SIG-M5 treated with dmso at 0.1 percent for 504 hours (cell line): ENCODE measurements around the gene STH.

ENCODE experiments used
- DNase-seq: peaks from one replicate; lab custom pipeline; 2025; ENCODE audit not compliant: unreplicated experiment; lab: John Stamatoyannopoulos, UW

The STH gene

DNA sequence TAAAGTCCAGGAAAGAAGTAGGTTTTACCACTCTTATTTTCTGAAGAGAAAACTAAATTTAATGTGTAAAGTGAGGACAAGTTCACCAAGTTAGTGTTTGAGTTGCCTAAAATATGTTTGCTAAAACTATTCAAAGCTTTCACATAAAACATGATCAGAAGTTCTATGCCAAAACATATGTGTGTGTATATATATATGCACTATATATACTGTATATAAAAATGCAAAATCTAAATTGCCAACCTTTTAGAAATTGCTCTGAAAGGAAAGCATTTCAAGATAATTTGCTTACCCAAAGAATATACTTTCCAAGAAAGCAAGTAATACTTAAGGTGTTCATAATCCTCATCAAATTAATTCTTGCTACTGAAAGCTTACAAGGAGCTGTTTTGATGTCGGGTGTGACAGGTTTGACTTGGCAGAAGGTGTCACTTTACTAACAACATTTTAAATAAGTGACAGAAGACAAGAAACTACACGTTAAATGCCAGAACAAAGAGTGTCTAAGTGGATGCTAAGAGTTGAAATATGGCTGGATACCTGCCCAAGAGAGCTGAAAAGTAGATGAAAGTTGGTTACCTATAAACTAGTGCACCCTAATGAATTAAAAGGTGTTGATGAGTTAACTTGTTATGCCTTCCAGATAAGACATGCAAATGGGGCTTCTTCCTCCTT lies 32.3 kb upstream of the STH start:
- no peak for DNase-seq

DNA sequence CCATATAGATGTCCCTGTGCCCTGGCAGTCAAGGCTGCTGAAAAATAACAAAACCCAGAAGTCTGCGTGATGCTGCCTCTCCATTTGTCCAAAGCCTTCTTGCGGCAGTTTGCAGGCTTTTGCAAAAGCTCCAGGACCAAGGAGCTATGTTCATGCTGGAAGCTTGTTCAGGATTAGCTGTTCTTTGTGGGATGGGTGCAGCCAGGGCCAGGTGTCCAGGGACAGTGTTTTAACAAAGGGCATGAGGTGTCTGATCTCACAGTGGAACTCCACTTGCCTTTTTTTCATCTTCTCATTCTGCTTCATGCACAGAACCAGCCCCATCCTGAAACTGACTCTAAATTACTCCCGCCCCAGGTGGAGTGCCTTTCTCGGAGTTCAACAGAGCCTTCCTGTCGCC lies 31.7 kb upstream of the STH start:
- no peak for DNase-seq

DNA sequence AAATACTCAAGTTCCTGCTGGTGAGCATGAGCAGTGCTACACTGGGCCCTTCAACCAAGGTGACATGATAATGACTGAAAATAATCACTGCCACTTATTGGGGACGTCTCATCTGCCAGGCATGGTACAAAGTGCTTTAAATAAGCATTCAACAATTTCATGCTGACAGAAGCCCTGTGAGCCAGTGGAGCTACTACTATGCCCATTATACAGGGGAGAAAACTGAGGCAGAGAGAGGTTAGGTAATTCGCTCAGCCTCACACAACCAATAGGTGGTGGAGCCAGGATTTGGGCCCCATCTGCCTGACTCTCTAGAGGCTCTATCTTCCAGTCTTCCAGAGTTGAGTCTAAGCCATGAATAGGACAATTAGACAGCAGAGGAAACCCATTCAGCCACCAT lies 30.3 kb upstream of the STH start:
- no peak for DNase-seq

DNA sequence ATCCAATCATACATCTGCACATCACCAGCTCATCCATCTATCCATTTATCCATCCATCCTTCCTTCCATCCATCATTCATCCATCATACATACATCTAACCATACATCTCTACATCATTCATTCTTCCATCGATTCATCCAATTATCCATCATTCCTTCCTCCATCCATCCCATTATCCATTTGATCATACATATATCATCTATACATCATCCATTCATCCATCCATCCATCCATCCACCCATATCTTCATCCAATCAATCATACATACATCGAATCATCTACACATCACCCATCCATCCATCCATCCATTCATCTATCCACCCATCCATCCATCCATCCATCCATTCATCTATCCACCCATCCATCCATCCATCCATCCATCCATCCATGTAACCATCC lies 29.3 kb upstream of the STH start:
- no peak for DNase-seq

DNA sequence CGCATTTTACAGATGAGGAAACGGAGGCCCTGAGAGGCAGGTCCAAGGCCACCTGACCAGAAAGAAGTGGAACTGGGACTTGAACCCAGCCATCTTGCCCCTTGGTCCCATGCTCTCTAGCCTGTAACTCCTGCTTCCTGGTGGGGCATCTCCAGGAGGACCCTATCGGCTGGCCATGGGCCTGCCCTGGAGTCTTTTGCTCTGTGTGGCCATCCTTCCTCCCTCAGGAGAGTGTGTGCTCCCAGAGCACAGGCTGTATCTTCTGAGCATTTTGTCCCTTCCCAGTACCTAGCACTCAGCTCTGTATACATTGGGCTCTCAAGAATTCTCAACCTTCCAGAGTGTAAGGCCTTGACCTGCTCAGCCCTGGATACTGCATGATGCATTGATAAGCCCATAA lies 28.4 kb upstream of the STH start:
- DNase-seq: no peak

DNA sequence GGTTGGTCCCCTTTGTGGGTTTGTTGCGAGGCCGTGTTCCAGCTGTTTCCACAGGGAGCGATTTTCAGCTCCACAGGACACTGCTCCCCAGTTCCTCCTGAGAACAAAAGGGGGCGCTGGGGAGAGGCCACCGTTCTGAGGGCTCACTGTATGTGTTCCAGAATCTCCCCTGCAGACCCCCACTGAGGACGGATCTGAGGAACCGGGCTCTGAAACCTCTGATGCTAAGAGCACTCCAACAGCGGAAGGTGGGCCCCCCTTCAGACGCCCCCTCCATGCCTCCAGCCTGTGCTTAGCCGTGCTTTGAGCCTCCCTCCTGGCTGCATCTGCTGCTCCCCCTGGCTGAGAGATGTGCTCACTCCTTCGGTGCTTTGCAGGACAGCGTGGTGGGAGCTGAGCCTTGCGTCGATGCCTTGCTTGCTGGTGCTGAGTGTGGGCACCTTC lies 27.3 kb upstream of the STH start:
- DNase-seq: no peak

DNA sequence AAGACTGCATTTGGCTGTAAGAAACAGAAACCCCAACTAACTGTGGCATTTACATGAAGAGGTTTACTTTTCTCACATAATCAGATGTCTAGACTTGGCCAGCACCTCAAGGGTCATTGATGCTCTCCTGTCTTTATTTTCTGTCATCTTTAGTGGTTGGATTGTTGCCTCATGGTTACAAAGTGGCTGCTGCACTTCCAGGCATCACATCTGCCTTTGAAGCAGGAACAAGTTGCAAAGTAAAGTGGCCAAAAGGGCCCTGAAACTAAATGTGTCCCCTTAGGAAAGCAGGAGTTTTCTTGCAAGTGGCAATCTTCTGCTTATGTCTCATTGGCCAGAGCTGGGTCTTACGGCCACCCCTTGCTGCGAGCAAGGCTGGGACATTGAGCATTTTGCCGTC lies 26.5 kb upstream of the STH start:
- no peak for DNase-seq

DNA sequence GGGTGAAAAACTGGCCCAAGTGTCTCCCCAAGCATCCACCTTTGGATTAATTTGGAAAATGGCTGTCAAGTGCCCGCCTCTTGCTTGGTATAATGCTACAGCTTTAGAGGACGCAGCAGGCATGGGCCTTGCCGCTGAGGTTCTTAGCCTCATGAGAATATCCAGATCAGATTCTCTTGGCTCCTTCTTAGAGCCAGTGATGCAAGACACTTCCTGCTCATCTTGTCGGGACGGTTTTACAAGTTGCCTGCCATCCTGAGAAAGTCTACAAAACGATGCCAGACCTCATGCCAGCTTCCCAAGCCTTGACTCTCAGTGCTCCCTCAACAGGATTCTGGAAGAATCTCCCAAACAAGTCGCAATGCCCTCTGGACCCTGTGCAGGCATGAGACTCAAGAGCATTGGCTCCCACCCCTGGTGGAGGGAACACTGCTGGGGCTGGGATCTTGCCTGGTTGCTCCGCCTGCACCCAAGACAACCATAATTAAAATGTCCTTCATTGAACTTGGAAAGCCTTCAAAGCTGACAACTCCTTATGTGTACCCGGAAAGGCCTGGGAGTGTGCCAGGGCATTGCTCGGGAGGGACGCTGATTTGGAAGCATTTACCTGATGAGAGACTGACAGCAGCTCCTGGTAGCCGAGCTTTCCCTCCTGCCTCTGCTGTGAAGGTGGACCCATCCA lies 25.8 kb upstream of the STH start:
- DNase-seq: no peak

DNA sequence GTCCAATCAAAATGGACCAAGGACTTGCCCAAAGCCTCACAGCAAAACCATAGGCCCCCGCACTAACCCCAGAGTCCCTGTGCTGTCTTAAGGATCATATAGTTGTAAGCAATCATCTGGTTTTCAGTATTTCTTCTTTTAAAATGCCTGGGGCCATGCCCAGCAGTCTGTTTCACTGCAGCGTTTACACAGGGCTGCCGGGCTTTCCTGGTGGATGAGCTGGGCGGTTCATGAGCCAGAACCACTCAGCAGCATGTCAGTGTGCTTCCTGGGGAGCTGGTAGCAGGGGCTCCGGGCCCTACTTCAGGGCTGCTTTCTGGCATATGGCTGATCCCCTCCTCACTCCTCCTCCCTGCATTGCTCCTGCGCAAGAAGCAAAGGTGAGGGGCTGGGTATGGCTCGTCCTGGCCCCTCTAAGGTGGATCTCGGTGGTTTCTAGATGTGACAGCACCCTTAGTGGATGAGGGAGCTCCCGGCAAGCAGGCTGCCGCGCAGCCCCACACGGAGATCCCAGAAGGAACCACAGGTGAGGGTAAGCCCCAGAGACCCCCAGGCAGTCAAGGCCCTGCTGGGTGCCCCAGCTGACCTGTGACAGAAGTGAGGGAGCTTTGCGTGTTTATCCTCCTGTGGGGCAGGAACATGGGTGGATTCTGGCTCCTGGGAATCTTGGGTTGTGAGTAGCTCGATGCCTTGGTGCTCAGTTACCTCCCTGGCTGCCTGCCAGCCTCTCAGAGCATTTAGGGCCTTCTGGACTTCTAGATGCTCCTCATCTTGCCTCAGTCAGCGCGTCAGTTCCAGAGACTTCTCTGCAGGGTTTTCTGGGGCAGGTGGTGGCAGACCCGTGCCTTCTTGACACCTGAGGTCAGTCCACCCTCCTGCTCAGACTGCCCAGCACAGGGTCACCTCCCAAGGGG lies 24.8 kb upstream of the STH start:
- DNase-seq: no peak

DNA sequence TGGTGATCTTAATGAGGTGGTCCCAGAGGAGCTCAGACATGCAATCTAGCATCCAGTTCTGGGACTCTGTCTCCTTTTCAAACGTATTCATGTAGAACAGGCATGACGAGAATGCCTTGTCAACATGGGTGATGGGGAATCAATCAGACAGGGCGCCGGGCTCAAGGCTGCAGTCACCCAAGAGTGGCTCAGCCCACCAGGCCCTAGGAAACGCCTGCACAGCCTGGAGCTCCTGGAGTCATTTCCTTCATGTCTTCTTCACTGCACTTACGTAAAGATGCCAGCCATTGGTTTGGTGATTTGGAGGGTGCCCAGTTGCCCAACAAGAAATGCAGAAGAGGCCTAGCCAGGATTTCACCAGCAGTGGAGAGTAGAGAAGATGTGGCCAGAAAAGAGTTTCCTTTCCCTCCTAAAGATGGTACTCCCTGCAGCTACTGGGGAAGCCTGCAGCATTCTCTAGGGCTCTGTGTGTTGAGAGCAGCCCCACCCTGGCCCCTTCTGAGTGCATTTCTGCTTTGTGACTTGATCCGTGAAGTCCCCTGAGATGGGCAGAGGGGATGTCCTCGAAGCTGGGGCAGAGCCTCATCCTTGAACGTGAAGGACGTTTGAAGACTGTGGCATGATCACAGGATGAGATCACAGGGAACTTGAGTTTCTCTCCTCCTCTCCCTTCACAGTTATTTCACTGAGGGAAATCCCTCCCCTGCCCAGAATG lies 24.0 kb upstream of the STH start:
- DNase-seq: no peak

DNA sequence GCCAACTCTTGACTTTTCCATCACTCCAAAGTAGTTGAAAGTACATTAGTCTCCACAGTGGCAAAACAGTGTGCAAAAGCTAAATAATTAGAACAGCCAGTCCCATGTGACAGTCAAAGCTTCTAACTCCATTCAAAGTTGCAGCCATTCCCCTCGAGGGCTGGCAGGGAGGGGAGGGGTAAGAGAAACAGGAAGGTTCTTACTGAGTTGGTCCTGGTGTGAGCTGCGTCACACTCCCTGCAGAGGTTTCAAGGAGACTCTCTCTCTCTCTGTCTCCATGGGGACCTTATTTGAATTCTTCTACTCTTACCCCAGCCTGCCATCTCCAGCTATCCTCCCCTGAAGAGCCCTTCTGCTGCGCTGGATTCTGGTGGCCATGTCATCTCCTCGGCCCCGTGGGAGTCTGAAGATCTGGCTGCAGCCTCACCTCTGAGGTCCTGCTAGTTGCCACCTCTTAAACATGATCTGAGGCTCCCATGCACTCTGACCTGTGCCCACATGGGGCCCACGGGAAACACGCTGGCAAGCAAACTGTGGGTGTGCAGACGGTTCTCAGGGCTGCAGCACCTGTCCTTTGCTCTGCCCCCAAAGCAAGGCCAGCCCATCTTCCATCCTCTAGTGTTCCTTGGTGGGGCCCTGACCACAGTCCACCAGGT lies 23.3 kb upstream of the STH start:
- DNase-seq: no peak

DNA sequence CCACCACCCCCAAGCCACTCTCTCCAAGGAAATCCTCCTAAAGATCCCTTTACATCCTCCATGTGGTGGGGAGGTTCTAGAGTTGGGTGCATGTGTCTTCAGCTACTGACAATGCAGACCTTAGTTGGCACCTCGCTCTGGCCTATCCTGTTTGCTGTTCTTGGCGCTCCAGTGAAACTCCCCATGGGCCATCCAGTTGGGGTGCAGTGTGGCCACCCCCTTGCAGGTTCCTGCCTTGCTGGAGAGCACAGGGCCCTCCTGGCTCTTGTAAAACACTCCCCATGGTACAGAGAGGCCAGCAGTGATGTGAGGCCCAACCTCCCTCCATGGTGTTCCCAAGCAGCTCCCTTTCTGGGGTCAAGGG lies 22.7 kb upstream of the STH start:
- no peak for DNase-seq

DNA sequence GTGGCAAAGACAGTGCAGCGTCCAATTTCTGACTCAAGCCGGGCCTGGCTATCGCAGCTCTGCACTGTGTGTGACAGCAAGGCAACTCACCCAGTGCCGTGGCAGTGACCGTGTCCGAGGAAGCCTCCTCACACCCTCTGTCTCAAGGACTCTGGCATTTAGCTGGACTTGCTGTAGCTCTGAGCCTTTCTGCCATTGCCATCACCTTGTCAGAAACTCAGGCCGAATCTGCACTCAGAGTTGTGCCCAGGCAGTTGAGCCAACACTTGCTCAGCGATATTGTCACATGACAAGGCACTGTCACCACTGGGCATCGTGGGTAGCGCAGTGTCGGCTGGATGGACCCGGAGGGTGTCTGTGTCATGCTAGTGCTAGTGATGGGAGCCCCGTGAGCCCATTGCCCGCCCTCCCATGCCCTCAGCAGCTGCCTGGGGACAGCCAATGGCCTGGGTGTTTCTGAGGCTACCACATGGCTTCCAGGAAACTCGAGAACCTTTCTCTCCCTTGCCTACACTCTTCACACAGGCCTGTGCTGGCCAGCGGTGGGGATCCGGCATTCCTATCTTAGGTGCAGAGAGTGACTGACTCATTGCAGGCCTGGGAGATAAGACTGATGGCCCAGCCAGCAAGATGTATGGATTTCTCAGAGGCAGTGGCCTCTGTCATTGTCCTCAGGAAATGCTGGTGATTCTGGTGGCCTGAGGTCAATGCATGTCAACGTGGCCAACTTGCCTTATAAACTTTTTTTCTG lies 22.1 kb upstream of the STH start:
- no peak for DNase-seq

DNA sequence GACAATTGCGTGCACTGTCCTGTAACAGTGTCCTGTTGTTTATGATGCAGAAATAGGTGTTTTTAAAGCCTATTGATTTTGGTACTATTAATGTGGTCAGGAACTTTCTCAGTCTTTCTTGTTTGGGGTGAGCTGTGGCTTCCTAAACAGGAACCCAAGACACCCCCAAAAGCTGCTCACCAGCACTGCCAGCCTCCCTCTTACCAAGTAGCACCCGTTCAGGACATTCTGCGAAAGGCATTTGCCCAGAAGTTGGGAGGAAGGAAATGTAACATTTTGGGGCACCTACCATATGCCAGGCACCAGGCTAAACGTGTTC lies 21.6 kb upstream of the STH start:
- DNase-seq: no peak

DNA sequence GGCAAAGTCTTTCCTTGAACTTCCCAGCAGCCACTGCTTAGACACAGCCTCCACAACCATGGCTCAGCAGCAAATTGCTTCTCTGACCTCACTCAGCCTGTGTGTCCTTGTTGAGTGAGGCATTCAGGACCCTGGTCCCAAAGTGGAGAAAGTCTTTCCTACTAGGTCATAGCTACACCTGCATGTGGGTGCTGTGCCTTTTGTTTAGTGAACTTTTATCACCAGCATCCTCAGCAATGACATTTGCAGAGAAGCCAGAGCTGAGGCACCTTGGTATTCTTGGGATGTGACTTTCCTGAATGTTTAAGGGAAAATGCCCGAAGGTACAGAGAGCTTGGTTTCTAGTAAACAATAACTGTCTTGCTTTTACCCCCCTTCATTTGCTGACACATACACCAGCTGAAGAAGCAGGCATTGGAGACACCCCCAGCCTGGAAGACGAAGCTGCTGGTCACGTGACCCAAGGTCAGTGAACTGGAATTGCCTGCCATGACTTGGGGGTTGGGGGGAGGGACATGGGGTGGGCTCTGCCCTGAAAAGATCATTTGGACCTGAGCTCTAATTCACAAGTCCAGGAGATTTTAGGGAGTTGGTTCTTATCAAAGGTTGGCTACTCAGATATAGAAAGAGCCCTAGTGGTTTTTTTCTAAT lies 20.9 kb upstream of the STH start:
- no peak for DNase-seq

DNA sequence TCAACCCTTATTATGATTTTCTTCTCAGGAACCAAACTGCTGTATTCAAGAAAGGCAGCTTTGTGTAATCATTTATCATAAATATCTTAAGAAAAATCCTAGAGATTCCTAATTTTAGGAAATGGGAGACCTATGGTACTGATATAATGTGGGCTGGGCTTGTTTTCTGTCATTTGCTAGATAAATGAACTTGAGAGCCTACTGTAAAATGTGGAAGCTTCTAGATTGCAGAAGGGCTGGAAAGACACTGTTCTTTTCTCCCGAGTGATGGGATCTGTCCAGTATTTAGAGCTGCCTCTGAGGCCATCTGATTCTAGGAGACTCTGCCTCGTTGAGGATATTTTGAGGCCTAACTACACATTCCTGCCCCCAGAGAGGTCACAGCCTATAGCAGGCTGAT lies 19.9 kb upstream of the STH start:
- DNase-seq: no peak

DNA sequence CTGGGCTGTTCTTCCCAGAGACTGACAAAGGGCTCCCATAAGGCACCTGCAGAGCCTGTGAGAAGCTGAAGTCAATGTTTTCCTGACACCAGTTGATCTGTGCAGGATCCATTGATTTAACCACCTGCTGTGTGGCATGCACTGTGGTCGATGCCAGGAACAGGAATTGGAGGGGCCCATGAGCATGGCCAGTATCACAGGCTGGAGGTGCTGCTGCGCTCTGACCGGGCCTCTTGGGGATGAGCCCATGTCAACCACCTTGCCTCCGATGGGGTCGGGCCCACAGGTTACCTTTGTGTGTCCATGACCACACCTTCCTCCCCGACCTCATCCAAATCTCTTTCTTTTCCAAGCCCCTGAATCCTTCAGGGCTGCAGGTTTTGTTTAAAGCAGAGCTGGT lies 18.2 kb upstream of the STH start:
- no peak for DNase-seq

DNA sequence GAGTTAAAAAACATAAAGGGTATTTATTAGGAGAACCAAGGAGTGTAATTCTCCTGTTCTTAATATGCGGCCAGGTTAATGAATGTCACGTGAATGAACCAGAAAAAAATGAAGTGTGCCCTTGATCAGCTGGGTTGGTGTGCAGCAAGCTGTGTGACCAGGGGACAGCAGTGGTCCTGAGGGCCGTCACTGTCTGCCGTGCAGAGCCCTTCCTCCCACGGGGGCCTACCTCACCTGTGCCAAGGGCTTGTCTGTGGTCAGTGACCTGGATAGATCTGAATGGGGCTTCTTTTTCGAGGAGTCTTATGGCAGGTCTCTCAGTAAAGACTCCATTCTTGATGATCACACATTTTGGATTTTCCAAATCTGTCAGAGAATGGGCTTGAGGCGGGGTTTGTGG lies 17.7 kb upstream of the STH start:
- DNase-seq: no peak

DNA sequence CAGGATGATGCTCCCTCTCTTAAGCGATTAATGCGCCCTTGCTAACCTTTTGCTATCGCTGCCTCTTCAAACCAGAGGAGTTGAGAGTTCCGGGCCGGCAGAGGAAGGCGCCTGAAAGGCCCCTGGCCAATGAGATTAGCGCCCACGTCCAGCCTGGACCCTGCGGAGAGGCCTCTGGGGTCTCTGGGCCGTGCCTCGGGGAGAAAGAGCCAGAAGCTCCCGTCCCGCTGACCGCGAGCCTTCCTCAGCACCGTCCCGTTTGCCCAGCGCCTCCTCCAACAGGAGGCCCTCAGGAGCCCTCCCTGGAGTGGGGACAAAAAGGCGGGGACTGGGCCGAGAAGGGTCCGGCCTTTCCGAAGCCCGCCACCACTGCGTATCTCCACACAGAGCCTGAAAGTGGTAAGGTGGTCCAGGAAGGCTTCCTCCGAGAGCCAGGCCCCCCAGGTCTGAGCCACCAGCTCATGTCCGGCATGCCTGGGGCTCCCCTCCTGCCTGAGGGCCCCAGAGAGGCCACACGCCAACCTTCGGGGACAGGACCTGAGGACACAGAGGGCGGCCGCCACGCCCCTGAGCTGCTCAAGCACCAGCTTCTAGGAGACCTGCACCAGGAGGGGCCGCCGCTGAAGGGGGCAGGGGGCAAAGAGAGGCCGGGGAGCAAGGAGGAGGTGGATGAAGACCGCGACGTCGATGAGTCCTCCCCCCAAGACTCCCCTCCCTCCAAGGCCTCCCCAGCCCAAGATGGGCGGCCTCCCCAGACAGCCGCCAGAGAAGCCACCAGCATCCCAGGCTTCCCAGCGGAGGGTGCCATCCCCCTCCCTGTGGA lies 16.0 kb upstream of the STH start:
- no peak for DNase-seq
